Measurements from ENCODE around the gene GLB1L.

GLB1L gene

GRCh38 chr2:219225350-219225749, 19.9 kb downstream of the GLB1L start:
- H3K36me3 ChIP-seq (ENCODE audit: control insufficient read depth, insufficient read depth, low read length): peaks cover 22% of the 10 kb centered on the region
- H3K27me3 ChIP-seq (ENCODE audit: control insufficient read depth, insufficient read depth, low read length): no peaks in the 10 kb centered on the region
- no peaks in the 10 kb centered on the region for H3K9me3 ChIP-seq (ENCODE audit: control insufficient read depth, low read length)
- H3K4me3 ChIP-seq (ENCODE audit: low read length): no peak overlapping the region
- no peak overlapping the region for H3K9ac ChIP-seq (ENCODE audit: low read length)
- peaks cover 13% of the 10 kb centered on the region for H3K4me1 ChIP-seq (ENCODE audit: control insufficient read depth, insufficient read depth, low read length)

GRCh38 chr2:219223831-219224610, 21.2 kb downstream of the GLB1L start:
- H3K9me3 ChIP-seq (ENCODE audit: control insufficient read depth, low read length): no peaks in the 10 kb centered on the region
- H3K4me3 ChIP-seq (ENCODE audit: low read length): no peak overlapping the region
- H3K27me3 ChIP-seq (ENCODE audit: control insufficient read depth, insufficient read depth, low read length): no peaks in the 10 kb centered on the region
- peaks cover 28% of the 10 kb centered on the region for H3K36me3 ChIP-seq (ENCODE audit: control insufficient read depth, insufficient read depth, low read length)
- H3K9ac ChIP-seq (ENCODE audit: low read length): no peak overlapping the region
- peaks cover 21% of the 10 kb centered on the region for H3K4me1 ChIP-seq (ENCODE audit: control insufficient read depth, insufficient read depth, low read length)

- peaks cover 28% of the 10 kb centered on the region for H3K36me3 ChIP-seq (ENCODE audit: control insufficient read depth, insufficient read depth, low read length)
- peaks cover 22% of the 10 kb centered on the region for H3K4me1 ChIP-seq (ENCODE audit: control insufficient read depth, insufficient read depth, low read length)
- H3K9me3 ChIP-seq (ENCODE audit: control insufficient read depth, low read length): no peaks in the 10 kb centered on the region
- no peaks in the 10 kb centered on the region for H3K27me3 ChIP-seq (ENCODE audit: control insufficient read depth, insufficient read depth, low read length)
- no peak overlapping the region for H3K9ac ChIP-seq (ENCODE audit: low read length)
- H3K4me3 ChIP-seq (ENCODE audit: low read length): no peak overlapping the region
Measured at GRCh38 chr2:219221957-219222518, 23.2 kb downstream of the GLB1L start.

GRCh38 chr2:219220652-219221402, 24.4 kb downstream of the GLB1L start:
- Histone ChIP-seq H3K4me1 (ENCODE audit: control insufficient read depth, insufficient read depth, low read length) (peaks cover 33% of the 10 kb centered on the region), H3K4me3 (ENCODE audit: low read length) (no peak overlapping the region), H3K27me3 (ENCODE audit: control insufficient read depth, insufficient read depth, low read length) (no peaks in the 10 kb centered on the region), H3K36me3 (ENCODE audit: control insufficient read depth, insufficient read depth, low read length) (peaks cover 28% of the 10 kb centered on the region), H3K9me3 (ENCODE audit: control insufficient read depth, low read length) (no peaks in the 10 kb centered on the region), H3K9ac (ENCODE audit: low read length) (no peak overlapping the region)

GRCh38 chr2:219219784-219220532, 25.3 kb downstream of the GLB1L start:
- no peak overlapping the region for H3K4me3 ChIP-seq (ENCODE audit: low read length)

GRCh38 chr2:219218732-219219701, 26.2 kb downstream of the GLB1L start, which contains the start of gene ABCB6:
ABCB6 (minus strand) TSS chr2:219218958; CDS start chr2:219218673, 285 bp downstream.
- H3K27me3 ChIP-seq (ENCODE audit: control insufficient read depth, insufficient read depth, low read length): no peaks in the 10 kb centered on the region
- H3K4me1 ChIP-seq (ENCODE audit: control insufficient read depth, insufficient read depth, low read length): peaks cover 33% of the 10 kb centered on the region
- peak within 1 kb of the TSS; percentile 49 for H3K9ac ChIP-seq (ENCODE audit: low read length)
- H3K4me3 ChIP-seq (ENCODE audit: low read length): peak within 1 kb of the TSS; percentile 28
- no peaks in the 10 kb centered on the region for H3K9me3 ChIP-seq (ENCODE audit: control insufficient read depth, low read length)
- peaks cover 18% of the 10 kb centered on the region for H3K36me3 ChIP-seq (ENCODE audit: control insufficient read depth, insufficient read depth, low read length)

More at GRCh38 chr2:219219784-219220532, 25.3 kb downstream of the GLB1L start:
- Histone ChIP-seq H3K9me3 (ENCODE audit: control insufficient read depth, low read length) (no peaks in the 10 kb centered on the region), H3K9ac (ENCODE audit: low read length) (no peak overlapping the region), H3K4me1 (ENCODE audit: control insufficient read depth, insufficient read depth, low read length) (peaks cover 33% of the 10 kb centered on the region), H3K36me3 (ENCODE audit: control insufficient read depth, insufficient read depth, low read length) (peaks cover 24% of the 10 kb centered on the region), H3K27me3 (ENCODE audit: control insufficient read depth, insufficient read depth, low read length) (no peaks in the 10 kb centered on the region)

- H3K4me3 ChIP-seq (ENCODE audit: low read length): peak overlapping the region; percentile 28
- H3K9ac ChIP-seq (ENCODE audit: low read length): peak overlapping the region; percentile 49
- peaks cover 33% of the 10 kb centered on the region for H3K4me1 ChIP-seq (ENCODE audit: control insufficient read depth, insufficient read depth, low read length)
- H3K36me3 ChIP-seq (ENCODE audit: control insufficient read depth, insufficient read depth, low read length): peaks cover 10% of the 10 kb centered on the region
- no peaks in the 10 kb centered on the region for H3K9me3 ChIP-seq (ENCODE audit: control insufficient read depth, low read length)
- no peaks in the 10 kb centered on the region for H3K27me3 ChIP-seq (ENCODE audit: control insufficient read depth, insufficient read depth, low read length)
Measured at GRCh38 chr2:219218217-219218731, 27.0 kb downstream of the GLB1L start.

GRCh38 chr2:219216535-219216915, 28.7 kb downstream of the GLB1L start:
- H3K9ac ChIP-seq (ENCODE audit: low read length): no peak overlapping the region
- no peaks in the 10 kb centered on the region for H3K9me3 ChIP-seq (ENCODE audit: control insufficient read depth, low read length)
- no peak overlapping the region for H3K4me3 ChIP-seq (ENCODE audit: low read length)
- H3K4me1 ChIP-seq (ENCODE audit: control insufficient read depth, insufficient read depth, low read length): peaks cover 33% of the 10 kb centered on the region
- H3K36me3 ChIP-seq (ENCODE audit: control insufficient read depth, insufficient read depth, low read length): peaks cover 8% of the 10 kb centered on the region
- no peaks in the 10 kb centered on the region for H3K27me3 ChIP-seq (ENCODE audit: control insufficient read depth, insufficient read depth, low read length)

- peaks cover 33% of the 10 kb centered on the region for H3K4me1 ChIP-seq (ENCODE audit: control insufficient read depth, insufficient read depth, low read length)
- no peak overlapping the region for H3K4me3 ChIP-seq (ENCODE audit: low read length)
Measured at GRCh38 chr2:219215871-219216534, 29.2 kb downstream of the GLB1L start.

GRCh38 chr2:219214786-219215185, 30.5 kb downstream of the GLB1L start:
- Histone ChIP-seq H3K9me3 (ENCODE audit: control insufficient read depth, low read length) (no peaks in the 10 kb centered on the region), H3K4me1 (ENCODE audit: control insufficient read depth, insufficient read depth, low read length) (peaks cover 32% of the 10 kb centered on the region), H3K36me3 (ENCODE audit: control insufficient read depth, insufficient read depth, low read length) (peaks cover under 1% of the 10 kb centered on the region), H3K9ac (ENCODE audit: low read length) (no peak overlapping the region), H3K27me3 (ENCODE audit: control insufficient read depth, insufficient read depth, low read length) (no peaks in the 10 kb centered on the region), H3K4me3 (ENCODE audit: low read length) (no peak overlapping the region)

More at GRCh38 chr2:219215871-219216534, 29.2 kb downstream of the GLB1L start:
- Histone ChIP-seq H3K9me3 (ENCODE audit: control insufficient read depth, low read length) (no peaks in the 10 kb centered on the region), H3K27me3 (ENCODE audit: control insufficient read depth, insufficient read depth, low read length) (no peaks in the 10 kb centered on the region), H3K9ac (ENCODE audit: low read length) (no peak overlapping the region), H3K36me3 (ENCODE audit: control insufficient read depth, insufficient read depth, low read length) (peaks cover 8% of the 10 kb centered on the region)
